NCI-H2107 treated with DMSO at 0.1 percent for 48 hours (cell line): ENCODE results near the gene ASTN2.

Experiments
- DNase-seq: peaks from one replicate; lab custom pipeline; 2025; ENCODE audit not compliant: unreplicated experiment; lab: John Stamatoyannopoulos, UW

Gene ASTN2

DNA sequence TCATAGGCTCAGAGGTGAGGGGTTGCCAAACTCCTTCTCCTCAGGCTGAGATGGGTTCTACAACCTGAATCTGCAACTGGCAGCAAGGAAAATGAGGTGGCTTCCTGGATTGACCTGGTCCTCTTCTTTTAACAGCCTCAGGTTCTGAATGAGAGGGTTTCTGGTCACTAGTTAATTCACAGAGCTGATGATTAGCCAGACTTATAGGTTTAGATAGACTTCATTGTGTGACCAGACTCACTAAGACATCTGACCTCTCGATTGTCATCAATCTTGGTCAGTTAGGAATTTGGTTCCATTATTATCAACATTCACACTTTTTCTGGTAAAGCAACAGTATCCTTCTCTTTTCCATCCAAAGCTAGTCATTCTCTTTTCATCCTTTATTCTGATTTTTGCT is 1003.4 kb downstream of the ASTN2 start:
- no peak for DNase-seq

GRCh38 chr9:116409638-116410037 is 1005.2 kb downstream of the ASTN2 start:
- no peak for DNase-seq

DNA sequence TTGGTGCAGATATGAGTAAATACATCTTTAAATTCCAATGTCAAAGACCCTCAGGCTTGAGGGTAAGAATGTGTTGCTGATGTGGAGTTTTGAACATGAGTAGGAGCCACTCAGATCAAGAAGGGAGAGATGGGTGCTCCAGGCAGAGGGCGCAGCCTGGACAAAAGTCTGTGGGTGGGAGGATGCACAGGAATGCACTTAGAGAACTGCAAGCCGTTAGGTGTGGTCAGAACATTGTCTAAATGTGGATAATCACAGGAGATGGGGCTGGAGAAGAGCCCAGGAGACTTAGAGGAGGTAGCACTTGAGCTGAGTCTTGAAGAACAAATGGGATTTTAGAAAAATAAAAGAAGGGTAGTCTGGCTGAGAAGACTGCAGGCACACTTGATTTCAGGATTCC is 1005.7 kb downstream of the ASTN2 start:
- DNase-seq: no peak

GRCh38 chr9:116406469-116406868 is 1008.4 kb downstream of the ASTN2 start:
- DNase-seq: no peak

- DNase-seq: no peak
These were observed 1009.5 kb downstream of the ASTN2 start for GRCh38 chr9:116405321-116405720.

DNA sequence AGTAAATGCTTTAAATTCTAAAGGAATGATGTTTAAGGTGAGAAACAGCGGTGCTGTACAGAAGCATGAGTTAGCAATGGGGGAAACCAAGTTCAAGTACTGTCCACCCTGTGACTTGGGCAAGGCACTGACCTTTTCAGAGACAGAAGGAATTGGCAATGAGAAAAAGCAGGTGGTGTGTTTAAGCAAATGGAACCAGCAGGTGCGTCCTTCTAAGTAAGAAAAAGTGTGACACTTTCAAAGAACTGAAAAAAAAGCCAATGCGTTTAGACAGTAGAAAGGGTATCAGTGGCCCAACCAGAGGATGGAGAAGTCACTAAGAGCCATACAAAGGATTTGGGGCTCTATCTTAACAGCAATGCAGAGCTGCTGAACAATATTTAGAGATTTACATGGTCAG is 1010.6 kb downstream of the ASTN2 start:
- DNase-seq: no peak

- no peak for DNase-seq
These were observed 1011.7 kb downstream of the ASTN2 start for GRCh38 chr9:116403171-116403570.

- DNase-seq: no peak
These were observed 1019.2 kb downstream of the ASTN2 start for GRCh38 chr9:116395699-116396037.

GRCh38 chr9:116394894-116395698 is 1019.8 kb downstream of the ASTN2 start:
- DNase-seq: peak; percentile 40

GRCh38 chr9:116394070-116394469 is 1020.8 kb downstream of the ASTN2 start:
- no peak for DNase-seq

- no peak for DNase-seq
These were observed 1021.7 kb downstream of the ASTN2 start for GRCh38 chr9:116393198-116393597.

DNA sequence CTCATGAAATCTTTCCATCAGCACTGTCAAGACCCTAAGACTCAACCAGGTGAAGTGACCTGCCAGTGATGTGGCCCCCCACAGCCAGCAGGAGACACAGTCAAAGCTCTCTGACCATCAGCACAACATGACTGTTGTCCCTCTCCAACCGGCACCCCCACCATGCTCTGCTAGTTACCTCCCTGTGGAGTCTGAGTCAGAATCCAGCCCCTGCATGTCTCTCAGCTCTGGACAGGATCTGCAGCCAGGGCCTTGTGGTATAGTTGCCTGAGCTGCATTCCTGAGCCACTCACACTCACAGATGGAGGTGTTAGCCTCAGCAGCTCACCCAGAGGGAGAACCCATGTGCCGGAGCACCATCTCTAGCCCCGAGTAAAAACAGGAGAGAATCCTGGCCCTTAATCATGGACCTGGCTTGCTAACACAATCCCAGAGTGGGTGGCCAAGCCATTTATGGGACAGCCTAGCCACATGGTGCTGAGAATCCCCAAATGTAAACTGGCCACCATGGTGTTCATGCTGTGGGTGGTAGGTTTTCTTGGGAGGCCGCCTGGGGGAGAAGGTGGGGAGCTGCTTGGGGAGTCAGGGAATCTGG is 1023.5 kb downstream of the ASTN2 start:
- DNase-seq: no peak

DNA sequence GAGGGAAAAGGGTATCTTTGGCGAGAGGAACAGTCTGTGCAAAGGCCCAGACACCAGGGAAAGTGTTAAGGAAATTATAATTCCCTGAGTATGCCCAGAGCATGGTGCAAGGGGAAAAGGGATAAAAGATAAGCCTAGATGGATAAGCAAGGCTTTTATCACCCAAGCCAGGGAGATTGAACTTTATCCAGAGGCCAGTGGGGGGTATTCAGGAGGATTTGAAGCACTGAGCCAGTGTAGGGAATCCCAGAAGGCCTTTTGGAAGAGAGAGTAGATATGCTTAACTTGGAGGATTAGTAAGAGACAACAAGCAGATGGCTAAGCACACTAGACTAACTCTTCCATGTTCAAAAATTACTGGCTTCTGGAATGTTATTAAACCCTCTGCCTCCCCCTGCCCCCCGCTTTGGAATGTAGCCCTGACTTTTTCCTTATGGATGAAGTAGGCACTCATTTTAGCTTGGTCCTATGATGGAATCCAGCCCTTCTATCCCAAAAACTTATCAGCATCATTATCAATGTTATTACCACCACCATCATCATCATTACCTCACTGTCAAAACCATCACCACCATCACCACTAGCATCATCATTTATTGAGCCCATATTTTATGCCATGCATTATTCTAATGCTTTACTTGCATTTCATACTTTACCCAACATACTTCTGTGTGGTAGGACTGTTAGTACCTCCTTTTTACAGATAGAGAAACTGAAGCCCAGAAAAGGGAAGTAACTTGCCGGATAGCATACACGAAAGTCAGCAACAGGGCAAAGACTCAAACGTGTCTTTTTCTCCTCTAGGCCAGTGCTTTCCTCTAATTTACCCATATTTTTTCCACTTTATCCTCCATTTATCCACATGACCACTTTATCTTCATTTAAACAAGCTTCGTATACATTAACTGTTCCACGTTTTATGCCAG is 1024.3 kb downstream of the ASTN2 start:
- DNase-seq: no peak

DNA sequence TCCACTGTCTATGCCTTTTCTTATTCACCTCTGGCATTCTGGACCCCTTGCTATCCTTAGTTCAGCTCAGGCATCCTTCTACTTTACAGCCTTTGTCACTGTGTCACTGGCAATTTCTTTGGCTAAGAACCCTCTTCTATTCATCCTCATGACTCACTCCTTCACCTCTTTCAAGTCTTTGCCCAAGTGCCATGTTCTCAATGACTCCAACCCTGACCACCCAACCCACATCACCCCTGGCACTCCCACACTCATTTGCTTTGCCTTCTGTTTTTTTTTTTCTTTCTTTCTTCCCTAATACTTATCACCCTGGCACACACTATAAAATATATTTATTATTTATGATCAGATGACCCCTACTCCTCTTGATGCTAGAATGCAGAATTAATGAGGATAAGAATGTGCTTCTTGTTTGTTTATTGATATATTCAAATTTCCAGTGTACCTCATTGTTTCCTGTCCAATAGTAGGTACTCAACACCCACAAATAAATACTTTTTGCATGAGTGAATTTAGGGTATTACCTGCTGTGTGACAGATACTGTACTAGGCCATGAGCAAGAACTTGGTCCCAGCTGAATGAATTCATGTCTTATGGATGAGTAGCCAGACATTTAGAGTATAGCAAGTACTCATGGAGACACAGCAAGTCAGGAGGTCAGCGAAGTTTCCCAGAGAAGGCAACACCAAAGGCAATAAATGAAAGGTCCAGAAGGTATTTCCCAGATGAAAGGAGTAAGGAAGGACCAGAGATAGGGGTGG is 1025.1 kb downstream of the ASTN2 start:
- no peak for DNase-seq

DNA sequence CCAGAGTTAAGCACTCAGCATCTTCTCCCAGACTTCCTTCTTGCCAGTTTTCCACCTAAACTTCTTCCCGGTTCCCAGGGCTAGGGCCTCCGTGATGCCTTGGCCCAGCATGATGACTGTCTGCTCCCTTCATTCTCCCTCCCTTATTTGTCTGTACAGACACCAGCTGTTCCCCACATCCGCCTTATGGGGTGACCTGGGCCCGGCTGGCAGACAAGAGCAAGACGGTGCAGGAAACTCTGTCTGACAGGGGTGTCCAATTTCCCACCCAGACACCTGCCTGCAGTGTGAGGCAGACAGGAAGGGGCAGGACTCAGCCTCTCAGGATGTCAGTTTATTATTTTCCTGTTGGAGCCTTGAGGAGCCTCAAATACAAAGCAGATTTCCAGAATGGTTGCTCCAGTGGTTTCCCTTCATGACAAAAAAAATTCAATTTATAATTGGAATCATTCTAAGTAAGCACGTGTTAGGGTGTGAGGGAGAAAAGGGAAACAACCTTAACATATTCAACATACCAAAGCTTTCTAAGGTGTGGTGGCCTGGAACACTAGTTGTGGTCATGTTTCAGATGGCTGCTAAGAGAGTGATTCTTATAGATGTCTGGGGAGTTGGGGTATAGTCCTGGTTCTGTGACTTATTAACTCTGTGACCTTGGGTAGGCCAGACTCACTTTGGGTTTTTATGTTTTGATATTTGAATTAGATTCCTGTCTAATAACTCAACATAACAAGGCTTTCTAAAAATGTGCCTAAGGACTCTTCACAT is 1026.7 kb downstream of the ASTN2 start:
- DNase-seq: peak; percentile 36

DNA sequence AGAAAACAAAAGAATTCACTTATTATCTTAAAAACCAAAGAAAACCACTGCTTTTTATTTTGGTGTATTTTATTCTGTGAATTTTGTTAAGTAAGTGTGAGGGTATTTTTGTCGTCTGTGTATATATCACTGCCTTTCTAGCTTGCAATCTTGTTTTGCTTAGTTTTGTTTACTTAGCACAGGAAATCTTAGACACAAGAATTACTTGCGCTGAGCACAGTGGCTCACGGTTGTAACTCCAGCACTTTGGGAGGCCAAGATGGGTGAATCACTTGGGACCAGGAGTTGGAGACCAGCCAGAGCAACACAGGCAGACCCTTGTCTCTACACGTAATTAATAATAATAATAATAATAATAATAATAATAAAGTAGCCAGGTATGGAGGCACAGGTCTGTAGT is 1030.9 kb downstream of the ASTN2 start:
- DNase-seq: no peak

DNA sequence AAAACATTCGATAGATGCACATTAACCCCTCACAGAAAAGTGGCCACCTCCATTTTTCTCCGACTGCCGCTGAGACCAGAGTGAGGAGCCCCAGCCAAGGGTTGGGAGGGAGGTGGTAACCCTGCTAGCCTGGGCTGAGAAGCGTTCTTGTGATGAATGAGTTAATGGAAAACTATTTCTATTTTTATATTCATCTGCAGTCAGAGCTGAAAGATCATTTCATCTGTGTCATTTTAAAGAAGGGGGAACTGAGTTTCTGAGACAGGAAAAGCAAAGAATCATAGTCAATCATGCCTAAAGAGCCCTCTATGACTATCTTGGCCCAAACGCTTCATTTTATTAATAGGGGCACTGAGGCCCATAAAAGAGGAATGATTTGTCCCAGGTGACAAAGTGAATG is 1031.7 kb downstream of the ASTN2 start:
- DNase-seq: no peak

GRCh38 chr9:116382053-116382452 is 1032.8 kb downstream of the ASTN2 start:
- no peak for DNase-seq

GRCh38 chr9:116381350-116381749 is 1033.5 kb downstream of the ASTN2 start:
- no peak for DNase-seq

DNA sequence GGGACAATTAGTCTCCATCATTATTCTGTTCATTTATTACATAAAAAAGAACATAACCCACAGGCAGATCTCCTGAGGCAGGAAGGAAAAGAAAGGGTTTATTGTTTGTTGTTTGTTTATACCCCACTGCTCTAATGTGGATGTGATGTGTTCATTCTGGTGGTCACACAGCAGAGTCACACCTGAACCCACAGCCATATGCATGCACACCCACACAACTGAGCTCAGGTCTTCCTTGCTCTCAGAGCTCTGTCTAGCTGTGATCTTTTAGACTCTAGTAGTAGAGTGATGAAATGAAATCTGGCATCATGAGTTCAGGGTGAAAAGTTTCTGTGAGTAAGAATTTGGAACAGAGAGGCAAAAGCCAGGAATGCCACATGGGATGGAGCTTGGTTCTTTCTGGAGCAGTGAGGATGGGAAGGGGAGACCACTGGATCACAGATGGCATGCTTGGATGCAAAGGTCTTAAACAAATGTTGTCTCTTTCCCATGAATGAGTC is 1034.3 kb downstream of the ASTN2 start:
- no peak for DNase-seq
